SU-DHL-6 (cell line): ENCODE measurements around the gene RSPH9.

Source experiments
- CTCF ChIP-seq: fragments of 200-600 bp; sonication (generic); IDR thresholded peaks from one replicate; pipeline ENCODE4 v1.5.1; 2017; ENCODE audit warnings: antibody characterized with exemption, mild to moderate bottlenecking, low read length, moderate library complexity; ENCODE audit not compliant: insufficient read depth, poor library complexity, severe bottlenecking
- EZH2phosphoT487 ChIP-seq: fragments of 200-600 bp; sonication (generic), shearing (Covaris generic); conservative IDR thresholded peaks from 2 replicates; pipeline ENCODE4 v1.6.1; 2018; ENCODE audit warnings: mild to moderate bottlenecking, antibody characterized with exemption, low read length, moderate library complexity, mixed read lengths

- TF ChIP-seq CTCF: no peak
- TF ChIP-seq EZH2phosphoT487: no peak
Measured at GRCh38 chr6:43670623-43670986, 25.8 kb downstream of the RSPH9 start.
